ENCODE results near the gene RYR2. TPM values are rescaled to one million over a fixed set of nuclear protein-coding genes. Genes with fewer than 3 reads are reported as not detected.

RYR2 gene
- total RNA-seq, 6 experiments from 2014 or later: 0.05 to 0.17 TPM; not detected in 4

GRCh38 chr1:237241038-237241437 is 199.1 kb downstream of the RYR2 start:
- Mint-ChIP-seq H3K36me3 (ENCODE audit: low read depth) (no peaks in the 10 kb centered on the region), H3K4me3 (no peak overlapping the region), H3K9me3 (peaks cover 60% of the 10 kb centered on the region), H3K27me3 (ENCODE audit: insufficient read depth) (peaks cover 2% of the 10 kb centered on the region; the same call in 1 of the 2 replicates), H3K4me1 (ENCODE audit: low read depth) (no peaks in the 10 kb centered on the region), H3K27ac (no peak overlapping the region)
- no peak for DNase-seq
- no peak for TF ChIP-seq CTCF (IDR thresholded peaks at IDR 0.05)

GRCh38 chr1:237244778-237245177 is 202.8 kb downstream of the RYR2 start:
- no peaks in the 10 kb centered on the region for H3K36me3 Mint-ChIP-seq (ENCODE audit: low read depth)
- no peak for TF ChIP-seq CTCF (IDR thresholded peaks at IDR 0.05)
- peaks cover 63% of the 10 kb centered on the region for H3K9me3 Mint-ChIP-seq
- no peaks in the 10 kb centered on the region for H3K27me3 Mint-ChIP-seq (ENCODE audit: insufficient read depth)
- no peak overlapping the region for H3K4me3 Mint-ChIP-seq
- H3K4me1 Mint-ChIP-seq (ENCODE audit: low read depth): no peaks in the 10 kb centered on the region
- H3K27ac Mint-ChIP-seq: no peak overlapping the region
- DNase-seq: no peak

- H3K4me1 Mint-ChIP-seq (ENCODE audit: low read depth): no peaks in the 10 kb centered on the region
- TF ChIP-seq CTCF (IDR thresholded peaks at IDR 0.05): no peak
- no peak overlapping the region for H3K27ac Mint-ChIP-seq
- no peak overlapping the region for H3K4me3 Mint-ChIP-seq
- H3K27me3 Mint-ChIP-seq (ENCODE audit: insufficient read depth): no peaks in the 10 kb centered on the region
- DNase-seq: no peak
- no peaks in the 10 kb centered on the region for H3K36me3 Mint-ChIP-seq (ENCODE audit: low read depth)
- peaks cover 47% of the 10 kb centered on the region for H3K9me3 Mint-ChIP-seq
These were observed 205.5 kb downstream of the RYR2 start for GRCh38 chr1:237247442-237247841.

GRCh38 chr1:237249120-237249519 is 207.1 kb downstream of the RYR2 start:
- Mint-ChIP-seq H3K9me3 (peaks cover 37% of the 10 kb centered on the region), H3K27me3 (ENCODE audit: insufficient read depth) (no peaks in the 10 kb centered on the region), H3K27ac (no peak overlapping the region), H3K36me3 (ENCODE audit: low read depth) (no peaks in the 10 kb centered on the region), H3K4me3 (no peak overlapping the region), H3K4me1 (ENCODE audit: low read depth) (no peaks in the 10 kb centered on the region)
- no peak for TF ChIP-seq CTCF (IDR thresholded peaks at IDR 0.05)
- DNase-seq: no peak

GRCh38 chr1:237250055-237250454 is 208.1 kb downstream of the RYR2 start:
- no peaks in the 10 kb centered on the region for H3K27me3 Mint-ChIP-seq (ENCODE audit: insufficient read depth)
- no peak overlapping the region for H3K27ac Mint-ChIP-seq
- TF ChIP-seq CTCF (IDR thresholded peaks at IDR 0.05): no peak
- H3K4me1 Mint-ChIP-seq (ENCODE audit: low read depth): no peaks in the 10 kb centered on the region
- no peak for DNase-seq
- peaks cover 28% of the 10 kb centered on the region for H3K9me3 Mint-ChIP-seq
- H3K4me3 Mint-ChIP-seq: no peak overlapping the region
- no peaks in the 10 kb centered on the region for H3K36me3 Mint-ChIP-seq (ENCODE audit: low read depth)

GRCh38 chr1:237255071-237255470 is 213.1 kb downstream of the RYR2 start:
- H3K27ac Mint-ChIP-seq: no peak overlapping the region
- no peak for DNase-seq
- no peak overlapping the region for H3K4me3 Mint-ChIP-seq
- H3K27me3 Mint-ChIP-seq (ENCODE audit: insufficient read depth): no peaks in the 10 kb centered on the region
- TF ChIP-seq CTCF (IDR thresholded peaks at IDR 0.05): no peak
- no peaks in the 10 kb centered on the region for H3K4me1 Mint-ChIP-seq (ENCODE audit: low read depth)
- peaks cover 4% of the 10 kb centered on the region; the same call in 1 of the 2 replicates for H3K36me3 Mint-ChIP-seq (ENCODE audit: low read depth)
- H3K9me3 Mint-ChIP-seq: peaks cover 30% of the 10 kb centered on the region
